Tibial artery (tissue), 4 donors: ENCODE data around the gene BRF1.

Source experiments
- DNase-seq, 2 donors: peaks; one replicate each; pipeline ENCODE4 v3.0.0-alpha.2; 2019
- H3K27ac ChIP-seq, 2 donors: fragments of 200-600 bp; sonication (generic) in 1 of 2; 1 replicate in 1 of 2; 2 replicates in 1 of 2; pipeline ENCODE4 v1.5.1; 2018 to 2019; ENCODE audit warnings: mild to moderate bottlenecking in 1 of 2
- H3K27me3 ChIP-seq, 2 donors: fragments of 200-600 bp; sonication (generic) in 1 of 2; one replicate each; pipeline versions ENCODE4 v1.5.1 to v1.6.0; 2016 to 2019
- H3K36me3 ChIP-seq, 3 donors: fragments of 200-600 bp; sonication (generic) in 2 of 3; one replicate each; pipeline ENCODE4 v1.5.1; 2016 to 2019; ENCODE audit warnings: mild to moderate bottlenecking in 2 of 3
- H3K4me1 ChIP-seq, 4 donors: fragments of 200-600 bp; sonication (generic) in 2 of 4; 1 replicate in 3 of 4; 2 replicates in 1 of 4; pipeline ENCODE4 v1.5.1; 2016 to 2019
- H3K4me3 ChIP-seq, 2 donors: fragments of 200-600 bp; sonication (generic) in 1 of 2; 1 replicate in 1 of 2; 2 replicates in 1 of 2; pipeline ENCODE4 v1.5.1; 2018 to 2019; ENCODE audit warnings: mild to moderate bottlenecking in 2 of 2
- H3K9me3 ChIP-seq, 3 donors: fragments of 200-600 bp; sonication (generic) in 1 of 3; one replicate each; pipeline ENCODE4 v1.5.1; 2016 to 2019
- CTCF ChIP-seq, 2 experiments: fragments of 200-600 bp in 1 of 2; fragments of 450-650 bp in 1 of 2; IDR thresholded peaks; one replicate each; pipeline ENCODE4 v1.5.1; 2017 to 2019; ENCODE audit warnings: antibody characterized with exemption in 2 of 2, mild to moderate bottlenecking in 1 of 2, moderate library complexity in 1 of 2
- intact Hi-C: fragments of 100-400 bp; cut with DNase I; formaldehyde crosslinking; loops from one replicate; pipeline ENCODE4 v1.15.0; 2023; ENCODE audit warnings: low total_unique reads

BRF1 gene

GRCh38 chr14:105287249-105288102 lies 13.3 kb downstream of the BRF1 start:
- no peaks in the 10 kb centered on the region for H3K9me3 ChIP-seq
- H3K27me3 ChIP-seq, result no peaks in the 10 kb centered on the region
- no peak overlapping the region for H3K4me3 ChIP-seq
- no peak overlapping the region for H3K27ac ChIP-seq
- TF ChIP-seq CTCF (IDR thresholded peaks at IDR 0.05), result no peak
- DNase-seq, result no peak
- H3K36me3 ChIP-seq, result peaks cover 0 to 17% (median 0%) of the 10 kb centered on the region in 3 donors
- H3K4me1 ChIP-seq, result peaks cover 0 to 1% (median 0%) of the 10 kb centered on the region in 4 donors
- intact Hi-C loops, result no loop called here

- no peak for TF ChIP-seq CTCF (IDR thresholded peaks at IDR 0.05)
- no peaks in the 10 kb centered on the region for H3K4me1 ChIP-seq
- intact Hi-C loops, result no loop called here
- H3K36me3 ChIP-seq, result peaks cover 0 to 17% (median 0%) of the 10 kb centered on the region in 3 donors
- no peak for DNase-seq
- H3K4me3 ChIP-seq, result no peak overlapping the region
- no peaks in the 10 kb centered on the region for H3K27me3 ChIP-seq
- no peak overlapping the region for H3K27ac ChIP-seq
- no peaks in the 10 kb centered on the region for H3K9me3 ChIP-seq
Observed at GRCh38 chr14:105286759-105287144, 14.0 kb downstream of the BRF1 start.

GRCh38 chr14:105285174-105285573 lies 15.6 kb downstream of the BRF1 start:
- H3K4me3 ChIP-seq, result no peak overlapping the region
- TF ChIP-seq CTCF (IDR thresholded peaks at IDR 0.05), result no peak
- intact Hi-C loops, result no loop called here
- no peak for DNase-seq
- peaks cover 0 to 5% (median 0%) of the 10 kb centered on the region in 4 donors for H3K4me1 ChIP-seq
- peaks cover 0 to 27% (median 3%) of the 10 kb centered on the region in 3 donors for H3K36me3 ChIP-seq
- no peaks in the 10 kb centered on the region for H3K9me3 ChIP-seq
- no peak overlapping the region for H3K27ac ChIP-seq
- H3K27me3 ChIP-seq, result no peaks in the 10 kb centered on the region

- H3K4me3 ChIP-seq, result no peak overlapping the region
- intact Hi-C loops, result no loop called here
- no peaks in the 10 kb centered on the region for H3K9me3 ChIP-seq
- H3K27ac ChIP-seq, result no peak overlapping the region
- no peak for TF ChIP-seq CTCF (IDR thresholded peaks at IDR 0.05)
- H3K36me3 ChIP-seq, result peaks cover 0 to 27% (median 3%) of the 10 kb centered on the region in 3 donors
- no peaks in the 10 kb centered on the region for H3K27me3 ChIP-seq
- H3K4me1 ChIP-seq, result peaks cover 0 to 5% (median 0%) of the 10 kb centered on the region in 4 donors
- no peak for DNase-seq
Observed at GRCh38 chr14:105283899-105284298, 16.9 kb downstream of the BRF1 start.

- no peaks in the 10 kb centered on the region for H3K27me3 ChIP-seq
- no peak for DNase-seq
- H3K4me1 ChIP-seq, result peaks cover 0 to 5% (median 0%) of the 10 kb centered on the region in 4 donors
- H3K27ac ChIP-seq, result no peak overlapping the region
- TF ChIP-seq CTCF (IDR thresholded peaks at IDR 0.05), result no peak
- H3K4me3 ChIP-seq, result no peak overlapping the region
- peaks cover 0 to 27% (median 3%) of the 10 kb centered on the region in 3 donors for H3K36me3 ChIP-seq
- intact Hi-C loops, result no loop called here
- no peaks in the 10 kb centered on the region for H3K9me3 ChIP-seq
Observed at GRCh38 chr14:105283028-105283427, 17.8 kb downstream of the BRF1 start.
